ENCODE data around the gene THADA.
"Not testable (repeated sequence)": the region's sequence is repeated elsewhere in the genome, so short reads cannot be mapped to it uniquely, and the experiment has no call there.

Gene THADA

GRCh38 chr2:43294973-43295603, 300.8 kb downstream of the THADA start:
- no peak for FAIRE-seq

DNA sequence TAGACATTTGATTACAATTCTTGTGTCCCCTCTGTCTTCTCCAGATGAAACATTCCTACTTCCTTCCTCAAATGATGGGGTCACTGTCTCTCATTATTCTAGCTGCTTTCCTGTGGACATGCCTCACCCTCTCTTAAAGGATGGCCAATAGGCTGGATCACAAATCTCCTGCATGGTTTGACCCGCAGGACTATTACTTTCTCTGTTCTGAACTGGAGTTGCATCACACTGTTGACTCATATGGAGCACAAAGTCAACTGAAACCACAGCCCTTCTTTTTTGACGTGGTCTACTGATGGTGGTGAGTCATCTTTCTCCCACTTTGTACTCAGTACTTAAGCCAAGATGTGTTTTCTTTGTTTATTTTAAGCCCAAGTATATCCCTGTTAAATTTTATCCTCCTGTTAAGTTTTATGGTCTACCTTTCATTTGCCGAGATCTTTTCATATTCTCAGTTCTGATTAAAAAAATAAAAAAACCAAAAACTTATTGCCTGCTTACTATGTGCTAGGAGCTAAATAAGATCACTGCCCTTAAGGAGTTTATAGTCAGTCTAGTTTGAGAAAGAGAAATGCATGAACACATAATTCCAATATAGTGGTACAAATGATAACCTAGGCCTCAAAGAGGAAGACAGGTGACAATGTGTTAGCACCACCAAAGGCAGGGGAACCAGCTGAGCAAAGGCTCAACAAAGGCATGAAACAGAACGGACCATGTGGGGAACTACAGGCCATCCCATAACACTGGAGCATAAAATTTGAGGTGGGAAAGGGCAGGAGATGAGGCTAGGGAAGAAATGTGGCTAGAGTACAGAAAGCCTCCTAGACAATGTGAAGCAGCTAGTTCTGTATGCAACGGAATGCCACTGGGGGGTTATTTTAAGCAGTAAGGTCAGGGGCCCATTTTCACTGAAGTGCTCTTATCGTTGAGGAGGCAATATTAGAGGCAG, 301.8 kb downstream of the THADA start:
- no peak for FAIRE-seq

DNA sequence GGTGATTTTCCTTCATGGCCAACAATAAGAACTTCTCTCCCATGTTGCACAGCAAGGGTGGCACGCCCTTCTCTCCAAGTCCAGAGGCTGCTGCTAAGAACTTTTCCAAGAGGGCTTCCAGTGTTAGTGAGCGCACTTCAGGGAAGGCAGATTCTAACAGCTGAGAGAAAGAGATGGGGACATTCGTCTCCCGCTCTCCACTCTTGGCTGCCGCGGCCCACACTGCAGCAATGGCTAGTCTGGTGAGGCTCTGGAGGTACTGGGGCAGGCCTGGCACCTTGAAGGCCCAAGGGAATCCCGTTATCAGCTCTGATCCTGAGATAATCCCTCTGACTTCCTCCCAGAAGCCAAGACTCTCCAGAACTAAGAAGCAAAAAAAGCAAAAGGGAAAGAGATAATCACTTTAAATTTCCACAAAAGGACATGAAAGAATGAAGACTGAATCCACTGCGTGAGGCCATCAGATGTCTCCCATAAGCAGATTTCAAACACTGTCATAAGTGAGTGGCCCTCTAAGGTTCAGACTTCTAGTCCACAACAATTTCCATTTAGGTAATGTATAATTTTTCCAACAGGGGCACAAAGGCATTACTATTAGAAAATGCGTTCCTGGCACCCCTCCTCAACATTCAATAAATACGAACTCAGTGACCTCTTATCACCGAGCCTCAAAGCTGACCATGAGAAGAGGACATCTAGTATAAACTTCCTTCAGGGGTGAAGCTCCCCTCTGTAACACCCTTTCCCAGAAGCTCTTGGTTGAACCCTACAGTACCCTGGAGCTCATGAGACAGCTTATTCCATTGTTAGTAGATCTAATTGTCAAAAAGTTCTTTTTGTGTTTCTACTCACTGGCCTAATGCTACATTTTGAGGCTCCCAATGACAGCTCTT, 302.7 kb downstream of the THADA start:
- no peak for FAIRE-seq

GRCh38 chr2:43292297-43292696, 303.5 kb downstream of the THADA start:
- no peak for FAIRE-seq

GRCh38 chr2:43289331-43289730, 306.5 kb downstream of the THADA start:
- no peak for FAIRE-seq

DNA sequence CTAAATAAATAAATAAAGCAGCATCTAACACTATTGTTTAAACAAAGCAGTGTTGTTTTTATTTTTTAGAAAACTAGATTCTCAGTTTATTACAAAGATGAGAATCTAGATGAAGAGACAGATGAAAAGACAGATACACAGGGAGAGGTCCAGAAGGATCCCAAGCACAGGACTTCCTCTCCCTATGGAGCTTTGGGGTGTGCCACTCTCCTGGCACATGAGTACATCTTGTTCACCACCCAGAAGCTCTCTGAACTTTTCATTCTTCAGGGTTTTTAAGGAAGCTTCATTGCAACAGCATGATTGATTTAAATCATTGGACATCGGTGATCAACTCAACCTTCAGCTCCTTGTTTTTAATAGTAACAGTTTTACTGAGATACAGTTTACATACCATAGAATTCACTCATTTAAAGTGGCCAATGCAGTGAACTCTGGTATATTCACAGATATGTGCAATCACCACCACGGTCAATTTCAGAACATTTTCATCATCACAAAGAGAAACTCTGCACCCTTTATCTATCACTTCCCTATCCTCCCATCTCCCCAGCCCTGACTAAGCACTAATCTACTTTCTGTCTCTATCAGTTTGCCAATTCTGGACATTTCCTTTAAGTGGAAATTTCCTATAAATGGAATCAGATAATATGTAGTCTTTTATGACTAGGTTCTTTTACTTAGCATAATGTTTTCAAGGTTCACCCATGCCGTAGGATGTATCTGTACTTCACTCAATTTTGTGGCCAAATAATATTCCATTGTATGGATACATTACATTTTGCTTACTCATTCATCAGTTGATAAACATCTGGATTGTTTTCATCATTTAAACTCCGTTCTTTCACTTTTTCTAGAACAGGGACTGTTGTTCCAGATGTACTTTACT, 307.2 kb downstream of the THADA start:
- no peak for FAIRE-seq

DNA sequence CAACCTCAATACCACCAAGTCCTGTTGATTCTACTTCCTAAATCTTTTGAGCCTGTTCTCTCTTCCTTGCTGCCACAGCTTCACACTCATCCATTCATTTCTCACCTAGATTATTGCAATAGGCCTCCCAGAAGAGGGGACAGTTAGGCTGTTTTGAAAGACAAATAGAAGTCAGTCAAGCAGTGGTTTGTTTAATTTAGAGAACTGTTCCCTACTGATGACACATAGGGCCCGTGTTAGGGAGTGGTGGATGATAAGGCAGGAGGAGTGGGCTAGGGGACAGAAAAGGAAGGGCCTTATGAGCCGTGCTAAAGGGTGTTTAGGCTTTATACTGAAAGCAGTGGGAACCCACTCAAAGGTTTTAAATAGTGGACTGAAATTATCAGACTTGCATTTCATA, 309.9 kb downstream of the THADA start:
- no peak for FAIRE-seq

DNA sequence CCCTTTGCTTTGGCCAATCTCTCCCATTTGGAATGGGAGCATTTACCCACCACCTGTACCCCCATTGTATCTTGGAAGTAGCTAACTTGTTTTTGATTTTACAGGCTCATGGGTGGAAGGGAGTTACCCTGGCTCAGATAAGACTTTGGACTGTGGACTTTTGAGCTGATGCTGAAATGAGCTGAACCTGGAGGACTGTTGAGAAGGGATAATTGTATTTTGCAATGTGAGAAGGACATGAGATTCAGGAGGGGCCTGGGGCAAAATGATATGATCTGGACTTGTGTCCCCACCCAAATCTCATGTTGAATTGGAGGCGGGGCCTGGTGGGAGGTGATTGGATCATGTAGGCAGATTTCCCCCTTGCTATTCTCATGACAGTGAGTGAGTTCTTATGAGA, 310.9 kb downstream of the THADA start:
- FAIRE-seq, result no peak

- not testable (repeated sequence) for FAIRE-seq
Measured at GRCh38 chr2:43284347-43284746, 311.5 kb downstream of the THADA start.

- no peak for FAIRE-seq
Measured at GRCh38 chr2:43280994-43281393, 314.8 kb downstream of the THADA start.

- no peak for FAIRE-seq
Measured at GRCh38 chr2:43279317-43279840, 316.5 kb downstream of the THADA start.

DNA sequence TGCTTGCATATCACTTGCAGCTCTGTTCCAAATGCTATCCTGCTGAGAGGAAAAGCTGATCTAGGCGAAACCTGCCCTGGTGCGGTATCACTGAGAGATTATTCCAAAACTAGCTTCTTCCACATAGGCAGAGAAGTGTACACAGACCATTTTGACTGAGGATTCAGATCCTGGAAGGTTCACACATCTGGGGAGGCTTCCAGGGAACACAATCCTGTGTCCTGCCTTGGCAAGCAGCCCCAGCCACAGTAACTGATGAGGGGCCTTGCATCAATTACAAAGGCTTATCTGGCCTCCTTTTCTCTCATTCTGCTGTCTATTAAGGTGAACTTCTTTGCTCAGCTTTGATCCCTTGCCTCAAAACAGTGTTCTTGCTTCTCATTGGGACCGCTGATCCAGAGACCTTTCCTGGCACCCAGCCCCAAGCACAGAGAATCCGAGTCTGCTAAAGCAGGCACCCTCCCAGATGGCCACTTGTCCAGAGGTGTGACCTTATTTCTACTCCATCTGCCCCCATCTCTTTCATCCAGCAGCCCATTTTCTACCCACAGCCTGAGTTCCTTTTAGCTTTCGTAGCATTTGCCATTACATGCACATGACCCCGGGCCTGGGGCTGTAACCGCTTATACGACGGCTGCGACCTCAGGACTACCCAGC, 317.1 kb downstream of the THADA start:
- FAIRE-seq, result no peak

DNA sequence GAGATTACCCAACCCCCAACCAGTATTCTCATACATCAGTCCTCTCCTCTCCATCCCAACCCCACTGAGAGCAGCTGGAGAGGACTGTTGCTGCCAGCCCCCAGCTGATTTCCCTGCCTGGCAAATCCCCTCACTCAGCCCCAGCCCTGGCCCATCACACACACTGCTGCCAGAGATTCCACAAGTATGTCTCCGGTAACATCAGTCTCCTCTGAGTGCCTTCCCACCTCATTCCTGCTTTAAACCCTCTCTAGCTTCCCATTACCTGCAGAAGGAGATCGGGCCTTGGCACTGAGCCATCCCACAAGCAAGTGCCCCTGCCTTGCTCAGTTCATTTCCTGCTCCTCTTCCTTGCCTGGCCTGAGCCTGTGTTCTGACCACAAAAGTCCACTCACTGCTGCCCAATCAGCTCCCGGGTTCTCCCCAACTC, 318.9 kb downstream of the THADA start:
- no peak for FAIRE-seq

GRCh38 chr2:43276266-43276941, 319.4 kb downstream of the THADA start:
- no peak for FAIRE-seq

DNA sequence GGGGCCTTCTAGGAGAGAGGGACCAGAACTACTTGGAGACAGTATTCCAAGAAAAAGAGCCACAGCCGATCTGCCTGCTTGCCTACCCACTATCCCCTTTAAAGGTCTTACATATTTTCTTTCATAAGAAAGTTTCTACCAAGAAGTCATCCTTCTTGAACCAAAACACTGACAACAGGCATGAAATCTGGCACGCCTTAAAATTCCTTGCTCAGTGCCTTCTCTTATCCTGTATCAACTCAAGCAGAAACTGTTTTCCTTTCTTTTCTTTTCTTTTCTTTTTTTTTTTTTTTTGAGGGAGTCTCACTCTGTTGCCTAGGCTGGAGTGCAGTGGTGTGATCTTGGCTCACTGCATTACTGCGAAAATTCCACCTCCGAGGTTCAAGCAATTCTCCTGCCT, 321.1 kb downstream of the THADA start:
- no peak for FAIRE-seq

- FAIRE-seq, result no peak
Measured at GRCh38 chr2:43274055-43274454, 321.8 kb downstream of the THADA start.

DNA sequence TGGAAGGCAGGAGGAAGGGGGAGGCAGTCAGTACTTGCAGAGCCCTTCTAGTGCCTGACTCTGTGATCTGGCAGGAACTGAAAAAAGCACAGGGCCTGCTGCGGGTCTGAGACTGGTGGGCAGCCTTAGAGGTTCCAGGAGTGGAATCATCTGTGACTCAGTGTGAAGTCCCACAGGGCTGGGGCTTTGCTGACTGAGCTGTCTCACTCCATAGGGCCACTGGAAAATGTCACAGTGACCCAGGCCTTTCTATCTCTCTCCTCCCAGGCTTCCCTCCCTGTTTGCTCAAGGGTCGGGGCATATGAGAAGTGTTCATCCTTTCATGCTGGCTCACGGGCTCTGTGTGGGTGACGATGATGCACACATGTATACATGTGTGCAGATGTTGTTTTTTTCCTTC, 322.3 kb downstream of the THADA start:
- no peak for FAIRE-seq

GRCh38 chr2:43270930-43271615, 324.8 kb downstream of the THADA start:
- FAIRE-seq, result no peak

- no peak for FAIRE-seq
Measured at GRCh38 chr2:43270461-43270860, 325.4 kb downstream of the THADA start.

DNA sequence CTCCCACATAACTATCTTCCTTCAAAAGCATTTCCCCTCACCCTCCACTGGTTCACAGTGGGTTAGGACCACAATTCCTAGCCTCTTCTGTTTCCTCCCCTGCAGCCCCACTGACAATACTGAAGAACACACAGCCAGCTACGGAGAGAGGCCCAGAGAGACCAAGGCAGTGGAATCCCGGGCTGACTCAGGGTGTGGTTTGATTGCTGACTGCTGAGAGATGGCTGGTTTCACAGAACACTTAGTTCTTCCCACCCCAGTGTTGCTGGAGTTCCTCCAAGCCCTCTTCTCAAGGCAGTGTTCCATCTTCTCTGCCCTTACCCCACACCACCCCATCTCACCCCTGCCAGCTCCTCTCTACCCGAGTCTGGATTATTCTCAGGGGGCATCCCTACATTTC, 326.1 kb downstream of the THADA start:
- no peak for FAIRE-seq
